Activated T-helper 9 cell treated with anti-CD3 and anti-CD28 coated beads, Interleukin-2, amount 50 U/mL, for 16 hours (primary cell): ENCODE results near the gene NOL12.

Source experiments
- DNase-seq: peaks from one replicate; pipeline ENCODE4 v3.0.0-alpha.2; 2020; ENCODE audit warnings: low read depth

The NOL12 gene

GRCh38 chr22:37659066-37659896 is 26.9 kb upstream of the NOL12 start:
- DNase-seq = no peak

DNA sequence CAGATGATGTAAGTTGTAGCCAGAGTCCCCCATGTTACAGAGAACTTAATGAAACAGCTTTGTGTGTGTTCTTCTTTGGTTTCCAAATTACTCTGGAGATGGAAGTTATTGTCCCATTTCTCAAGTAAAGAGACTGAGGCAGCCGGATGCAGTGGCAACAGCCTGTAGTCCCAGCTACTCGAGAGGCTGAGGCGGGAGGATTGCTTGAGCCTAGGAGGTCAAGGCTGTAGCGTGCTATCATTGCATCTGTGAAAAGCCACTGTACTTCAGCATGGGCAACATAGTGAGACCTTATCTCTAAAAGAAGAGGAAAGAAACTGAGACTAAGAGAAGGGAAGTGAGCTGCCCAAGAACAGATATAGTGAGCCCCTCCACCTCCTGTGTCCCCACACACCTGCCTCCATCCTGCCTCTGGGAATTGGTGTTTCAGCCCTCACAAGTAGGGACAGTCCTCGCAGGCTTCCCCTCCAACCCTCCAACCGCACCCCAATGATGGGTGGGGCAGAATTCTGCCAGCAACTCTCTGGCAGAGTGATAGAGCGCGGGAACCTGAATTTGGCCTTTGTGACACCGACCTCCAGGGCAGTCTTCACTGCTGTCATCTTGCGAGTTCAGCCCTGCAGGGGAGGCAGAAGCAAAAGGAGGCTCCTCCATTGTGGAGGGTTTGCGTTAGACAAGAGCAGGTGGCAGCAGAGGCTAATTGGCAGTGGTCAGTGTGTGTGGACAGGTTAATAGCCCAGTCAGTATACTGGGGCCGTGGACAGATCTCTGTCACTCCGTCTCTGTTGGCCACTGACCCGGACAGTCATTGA is 26.0 kb upstream of the NOL12 start:
- DNase-seq = no peak

- no peak for DNase-seq
Observed at GRCh38 chr22:37660709-37661045, 25.5 kb upstream of the NOL12 start.

GRCh38 chr22:37661160-37661924 is 24.8 kb upstream of the NOL12 start:
- no peak for DNase-seq

GRCh38 chr22:37662039-37662438 is 24.1 kb upstream of the NOL12 start:
- DNase-seq = no peak

DNA sequence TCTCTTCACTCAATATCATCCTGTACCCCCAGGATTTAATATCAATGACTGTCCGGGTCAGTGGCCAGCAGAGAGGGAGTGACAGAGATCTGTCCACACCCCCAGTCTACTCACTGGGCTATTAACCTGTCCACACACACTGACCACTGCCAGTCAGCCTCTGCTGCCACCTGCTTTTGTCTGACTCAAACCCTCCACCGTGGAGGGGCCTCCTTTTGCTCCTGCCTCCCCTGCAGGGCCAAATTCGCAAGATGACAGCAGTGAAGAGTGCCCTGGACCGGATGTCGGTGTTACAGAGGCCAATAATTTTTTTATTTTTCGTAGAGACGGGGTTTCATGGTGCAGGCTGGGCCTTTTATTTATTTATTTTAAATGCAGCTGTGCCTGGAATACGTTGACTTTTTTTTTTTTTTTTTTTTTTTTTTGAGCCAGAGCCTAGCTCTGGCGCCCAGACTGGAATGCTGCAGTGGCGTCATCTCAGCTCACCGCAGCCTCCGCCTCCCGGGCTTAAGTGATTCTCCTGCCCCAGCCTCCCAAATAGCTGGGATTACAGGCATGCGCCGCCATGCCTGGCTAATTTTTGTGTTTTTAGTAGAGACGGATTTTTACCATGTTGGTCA is 22.5 kb upstream of the NOL12 start:
- no peak for DNase-seq

DNA sequence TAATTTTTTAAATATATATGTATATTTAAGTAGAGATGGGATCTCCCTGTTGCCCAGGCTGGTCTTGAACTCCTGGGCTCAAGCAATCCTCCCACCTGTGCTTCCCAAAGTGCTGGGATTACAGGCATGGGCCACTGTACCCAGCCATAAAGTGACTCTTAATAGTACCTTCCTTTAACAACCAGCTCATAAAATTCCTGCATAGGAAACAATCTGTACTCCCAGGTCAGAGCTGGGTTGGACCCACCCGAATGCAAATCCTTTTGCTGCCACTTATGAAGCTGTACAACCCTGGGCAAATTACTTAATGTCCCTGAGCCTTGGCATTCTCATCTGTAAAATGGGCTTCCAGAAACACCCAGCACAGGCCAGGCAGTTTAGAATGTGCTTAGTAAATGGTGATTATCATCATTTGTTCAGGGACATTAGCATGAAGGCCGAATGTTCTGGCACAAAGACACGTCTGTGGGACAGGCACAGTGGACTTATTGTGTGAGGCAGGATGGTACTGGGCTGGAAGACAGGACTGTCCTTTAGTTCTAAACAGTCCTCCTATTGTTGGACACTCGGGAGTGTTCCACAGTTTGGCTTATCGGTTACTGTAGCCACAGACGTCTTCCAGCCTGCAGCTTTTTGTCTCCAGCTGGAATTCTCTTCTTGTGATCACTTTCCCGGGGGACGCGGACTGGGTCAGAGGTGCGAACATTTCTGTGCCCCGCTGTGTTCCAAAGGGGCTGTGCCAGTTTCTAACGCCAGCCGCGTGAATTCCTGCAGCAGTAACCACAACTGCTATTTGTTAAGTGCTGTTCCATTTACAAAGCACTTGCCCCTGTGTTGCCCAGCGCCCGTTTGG is 21.7 kb upstream of the NOL12 start:
- DNase-seq = no peak

- no peak for DNase-seq
Observed at GRCh38 chr22:37665487-37665886, 20.7 kb upstream of the NOL12 start.

DNA sequence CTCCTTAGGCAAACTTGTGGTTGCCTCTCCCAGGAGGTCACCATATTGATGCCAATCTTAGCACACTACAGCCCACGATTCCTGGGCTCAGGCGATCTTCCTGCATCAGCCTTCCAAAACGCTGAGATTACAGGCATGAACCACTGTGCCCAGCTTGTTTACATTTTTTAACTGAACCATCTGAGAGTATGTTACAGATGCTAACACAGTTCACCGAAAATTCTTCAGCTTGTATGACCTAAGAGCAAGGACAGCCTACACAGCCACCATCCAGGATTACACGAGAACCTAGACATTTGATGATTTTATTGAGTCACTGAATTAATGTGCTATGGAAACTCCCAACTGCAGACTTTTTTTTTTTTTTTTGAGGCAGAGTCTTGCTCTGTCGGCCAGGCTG is 16.6 kb upstream of the NOL12 start:
- DNase-seq = no peak

DNA sequence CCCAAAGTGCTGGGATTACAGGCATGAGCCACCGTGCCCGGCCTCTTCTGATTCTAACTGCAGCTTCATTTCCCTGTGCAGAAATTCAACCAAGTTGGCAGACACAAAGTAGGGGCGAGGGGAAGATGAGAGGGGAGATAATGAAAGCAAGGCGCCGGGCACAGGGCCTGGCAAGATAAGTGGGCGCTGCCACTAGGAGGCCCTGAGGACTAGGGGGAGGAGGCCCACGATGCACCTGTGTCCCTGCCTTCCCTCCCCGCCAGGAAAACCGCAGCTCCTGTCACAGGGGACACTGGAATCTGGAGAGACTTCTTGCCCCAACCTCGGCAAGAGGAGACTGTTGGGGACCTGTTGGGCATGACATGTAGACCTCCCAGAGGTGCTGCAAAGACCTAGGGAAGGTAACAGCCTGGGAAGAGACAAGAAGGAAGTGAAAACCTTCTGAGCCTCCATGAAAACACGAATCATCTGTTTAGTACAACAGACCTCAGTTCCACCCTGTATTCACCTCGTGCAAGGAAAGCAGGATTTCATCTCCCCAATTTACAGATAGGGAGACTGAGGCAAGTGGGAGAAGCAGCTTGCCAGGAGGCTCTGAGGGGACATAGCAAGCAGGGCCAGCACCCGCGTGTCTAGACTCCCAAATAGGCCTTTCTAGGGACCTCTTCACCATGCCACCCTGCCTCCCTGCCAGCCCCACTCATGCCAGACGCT is 13.8 kb upstream of the NOL12 start:
- no peak for DNase-seq

DNA sequence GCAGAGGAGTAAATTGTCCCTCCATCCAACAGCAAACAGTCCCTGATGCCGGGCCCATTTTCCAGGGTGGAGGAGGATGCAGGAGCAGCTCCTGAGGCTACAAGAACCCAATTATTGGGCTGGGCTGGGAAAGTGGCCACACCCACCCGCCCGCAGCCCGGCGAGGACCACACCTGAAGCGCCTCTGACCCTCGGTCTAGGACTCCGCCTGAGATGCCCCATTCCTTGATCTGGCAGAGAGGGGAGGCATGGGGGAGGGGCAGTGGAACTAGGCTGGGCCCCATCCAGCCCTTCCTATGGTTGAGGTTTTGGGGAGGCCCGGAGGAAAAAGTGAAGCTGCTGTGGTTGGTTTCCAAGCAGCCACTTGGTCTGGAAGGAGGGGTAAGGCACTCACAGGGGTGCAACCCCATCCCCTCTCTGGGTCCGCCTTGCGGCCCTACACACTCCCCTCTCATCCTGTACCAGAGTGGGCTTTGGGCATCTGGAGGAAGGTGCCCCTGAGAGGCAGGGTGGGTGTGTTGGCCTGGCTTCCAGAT is 13.2 kb upstream of the NOL12 start:
- DNase-seq = no peak

- DNase-seq = no peak
Observed at GRCh38 chr22:37674248-37674647, 11.9 kb upstream of the NOL12 start.

DNA sequence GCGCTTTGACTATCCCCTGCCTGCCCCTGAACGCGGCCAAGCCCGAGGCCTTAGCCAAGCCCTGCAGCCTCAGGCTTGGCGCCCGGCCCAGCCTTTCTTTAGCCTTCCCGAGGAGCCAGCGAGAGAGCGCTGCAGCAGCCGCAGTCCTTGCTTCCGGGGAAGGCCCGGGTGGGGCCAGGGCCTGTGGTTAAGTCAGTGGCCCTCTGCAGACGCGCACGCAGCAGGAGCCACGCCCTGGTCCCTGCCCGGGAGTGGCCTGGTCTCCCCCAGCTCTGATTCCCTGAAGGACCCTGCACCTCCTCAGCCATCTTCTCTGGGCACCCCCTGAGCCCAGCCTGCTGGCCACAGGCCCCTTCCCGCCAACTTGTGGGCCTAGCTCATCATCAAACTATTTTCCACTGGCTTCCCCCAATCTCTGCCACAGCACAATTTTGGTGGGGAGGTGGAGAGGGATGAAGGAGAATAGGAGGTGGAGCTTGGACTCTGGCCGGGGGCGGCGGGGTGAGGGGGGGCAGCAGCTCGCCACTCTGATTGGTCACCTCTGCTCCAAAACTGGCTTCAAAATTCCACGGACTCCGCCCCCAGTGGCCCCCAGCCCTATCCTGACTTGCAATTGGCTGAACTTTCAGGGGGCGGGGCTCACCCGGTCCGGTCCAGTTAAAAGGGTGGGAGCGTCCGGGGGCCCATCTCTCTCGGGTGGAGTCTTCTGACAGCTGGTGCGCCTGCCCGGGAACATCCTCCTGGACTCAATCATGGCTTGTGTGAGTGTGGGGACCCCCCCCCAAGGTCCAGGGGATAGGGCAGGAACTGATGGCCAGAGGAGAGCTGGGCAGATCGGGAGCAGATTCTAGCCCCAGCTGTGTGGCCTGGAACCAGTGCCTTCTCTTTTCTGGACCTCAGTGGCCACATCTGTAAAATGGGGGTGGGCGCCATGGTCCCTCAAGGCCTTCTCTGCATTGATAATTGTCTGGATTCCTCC is 10.9 kb upstream of the NOL12 start, which contains the start of gene LGALS1:
Gene LGALS1, plus strand, starts transcription at position 686 of the 979 bp plus-strand sequence. Its CDS starts 67 bp downstream, at position 753.
- peak; percentile 45 for DNase-seq

GRCh38 chr22:37675930-37676735 is 10.0 kb upstream of the NOL12 start:
- DNase-seq = no peak

- peak; percentile 90 for DNase-seq
Observed at GRCh38 chr22:37676736-37677492, 9.2 kb upstream of the NOL12 start.

DNA sequence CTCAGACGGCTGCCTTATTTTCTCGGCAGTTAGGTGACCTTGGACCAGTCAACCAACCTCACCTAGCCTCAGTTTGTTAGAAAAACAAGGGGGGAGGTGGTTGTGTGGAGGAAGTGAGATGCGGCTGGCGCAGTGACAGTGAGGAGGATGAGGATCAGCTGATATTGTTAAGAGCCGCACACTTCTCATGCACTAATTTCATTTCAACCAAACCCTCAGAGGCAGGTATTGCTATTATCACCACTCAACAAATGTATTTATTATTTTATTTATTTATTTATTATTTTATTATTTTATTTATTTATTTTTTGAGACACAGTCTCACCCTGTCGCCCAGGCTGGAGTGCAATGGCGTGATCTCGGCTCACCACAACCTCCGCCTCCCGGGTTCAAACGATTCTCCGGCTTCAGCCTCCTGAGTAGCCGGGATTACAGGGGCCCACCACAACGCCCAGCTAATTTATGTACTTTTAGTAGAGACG is 8.6 kb upstream of the NOL12 start:
- DNase-seq = no peak

- no peak for DNase-seq
Observed at GRCh38 chr22:37678372-37678771, 7.8 kb upstream of the NOL12 start.
